Chondrocyte (in vitro differentiated cells): ENCODE measurements around the gene ASPHD2. TPM values are rescaled to one million over a fixed set of nuclear protein-coding genes. Genes with fewer than 3 reads are reported as not detected.

Experiments used
- DNase-seq: peaks from one replicate; pipeline ENCODE4 v3.0.0; 2021; ENCODE audit warnings: mixed read lengths, low spot score
- H3K27ac Mint-ChIP-seq: one replicate; pipeline ENCODE4 v1.8.0; 2021; ENCODE audit warnings: mild to moderate bottlenecking, moderate library complexity, mixed read lengths; ENCODE audit not compliant: unreplicated experiment
- H3K27me3 Mint-ChIP-seq: 2 replicates; pipeline ENCODE4 v1.8.0; 2021; ENCODE audit warnings: low read depth, mixed read lengths
- H3K36me3 Mint-ChIP-seq: 2 replicates; pipeline ENCODE4 v1.8.0; 2021; ENCODE audit warnings: low read depth, mixed read lengths
- H3K4me1 Mint-ChIP-seq: 2 replicates; pipeline ENCODE4 v1.8.0; 2021; ENCODE audit warnings: low read depth, mild to moderate bottlenecking, mixed read lengths
- H3K4me3 Mint-ChIP-seq: one replicate; pipeline ENCODE4 v1.8.0; 2021; ENCODE audit warnings: mild to moderate bottlenecking, moderate library complexity, mixed read lengths; ENCODE audit not compliant: unreplicated experiment
- H3K9me3 Mint-ChIP-seq: 2 replicates; pipeline ENCODE4 v1.8.0; 2021; ENCODE audit warnings: low read depth, mixed read lengths
- CTCF ChIP-seq: fragments of 200-600 bp; sonication (generic); IDR thresholded peaks from 2 replicates; pipeline ENCODE4 v1.5.0; 2021; ENCODE audit warnings: antibody characterized with exemption, mild to moderate bottlenecking, moderate library complexity
- total RNA-seq: library from RNA; stranded (reverse); gene quantifications from 3 replicates; pipeline ENCODE4 v1.2.1, GENCODE V29; 2021

Gene ASPHD2
- total RNA-seq, 1 donor from 2014 or later, result 6.8 TPM

DNA sequence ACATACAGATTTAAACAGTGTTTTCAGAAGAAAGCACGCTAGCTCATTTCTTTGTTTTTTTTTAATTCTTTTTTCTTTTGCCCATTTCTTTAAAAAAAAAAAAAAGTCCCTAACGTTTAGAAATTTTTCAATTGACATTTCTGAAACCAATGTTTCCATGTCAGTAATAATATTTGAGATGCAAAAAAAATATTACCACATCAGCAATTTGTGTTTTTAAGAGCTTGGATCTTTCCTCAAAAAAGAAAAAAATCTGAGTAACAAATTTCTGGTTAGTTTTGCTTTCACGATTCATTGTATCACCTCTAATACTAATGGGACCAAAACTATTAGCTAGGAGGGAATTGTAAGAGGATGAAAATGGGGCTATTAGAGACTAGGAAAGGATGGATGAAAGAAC is 39.9 kb upstream of the ASPHD2 start:
- no peaks in the 10 kb centered on the region for H3K9me3 Mint-ChIP-seq
- peaks cover 18% of the 10 kb centered on the region for H3K27me3 Mint-ChIP-seq
- no peak overlapping the region for H3K4me3 Mint-ChIP-seq
- no peak for DNase-seq
- H3K27ac Mint-ChIP-seq, result no peak overlapping the region
- no peak for TF ChIP-seq CTCF
- H3K4me1 Mint-ChIP-seq, result no peaks in the 10 kb centered on the region
- H3K36me3 Mint-ChIP-seq, result no peaks in the 10 kb centered on the region

- H3K27ac Mint-ChIP-seq, result no peak overlapping the region
- no peaks in the 10 kb centered on the region for H3K4me1 Mint-ChIP-seq
- peaks cover 15% of the 10 kb centered on the region for H3K27me3 Mint-ChIP-seq
- no peak overlapping the region for H3K4me3 Mint-ChIP-seq
- TF ChIP-seq CTCF, result no peak
- H3K9me3 Mint-ChIP-seq, result no peaks in the 10 kb centered on the region
- DNase-seq, result no peak
- no peaks in the 10 kb centered on the region for H3K36me3 Mint-ChIP-seq
These were observed 38.0 kb upstream of the ASPHD2 start for GRCh38 chr22:26391091-26391490.

DNA sequence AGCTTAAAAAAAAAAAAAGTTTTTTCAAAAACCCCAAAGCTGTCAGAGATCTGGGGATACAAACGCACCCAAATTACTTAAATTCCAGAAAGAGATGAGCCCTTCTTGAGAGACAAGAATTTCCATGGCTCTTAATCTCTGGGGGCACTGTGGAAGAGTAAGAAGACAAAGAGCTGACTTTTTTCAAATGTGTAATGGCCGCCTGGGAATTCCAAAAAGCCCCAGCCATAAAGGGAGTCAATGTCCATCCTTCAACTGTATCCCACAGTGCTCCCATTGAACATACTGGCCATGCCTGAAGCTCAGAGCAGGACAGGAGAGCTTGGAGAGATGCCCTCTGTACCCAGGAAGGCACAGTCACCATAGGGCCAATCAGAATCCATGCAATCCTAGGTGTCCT is 37.4 kb upstream of the ASPHD2 start:
- Mint-ChIP-seq H3K27ac (no peak overlapping the region), H3K27me3 (peaks cover 15% of the 10 kb centered on the region), H3K4me3 (no peak overlapping the region), H3K36me3 (no peaks in the 10 kb centered on the region), H3K9me3 (no peaks in the 10 kb centered on the region), H3K4me1 (no peaks in the 10 kb centered on the region)
- TF ChIP-seq CTCF, result no peak
- no peak for DNase-seq

DNA sequence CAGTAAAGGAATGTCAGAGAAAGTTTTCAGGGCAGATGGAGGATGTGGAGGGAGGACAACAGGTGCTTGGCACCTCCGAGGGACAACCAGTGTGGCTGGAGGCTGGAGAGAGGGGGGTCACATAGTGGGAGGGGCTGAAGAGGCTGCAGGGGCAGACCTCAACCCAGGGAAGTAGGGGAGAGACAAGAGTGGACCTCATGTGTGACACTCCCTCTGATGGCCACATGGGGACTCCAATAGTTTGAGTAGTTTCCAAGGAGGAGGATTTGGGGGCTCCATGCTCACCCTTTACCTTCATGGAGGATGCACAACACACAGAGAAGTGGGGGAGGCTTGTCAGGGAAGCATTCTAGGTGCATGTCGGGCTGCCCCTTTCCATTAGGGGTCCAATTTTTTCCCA is 35.1 kb upstream of the ASPHD2 start:
- H3K27ac Mint-ChIP-seq, result no peak overlapping the region
- no peak overlapping the region for H3K4me3 Mint-ChIP-seq
- peaks cover 16% of the 10 kb centered on the region for H3K27me3 Mint-ChIP-seq
- no peak for DNase-seq
- peaks cover 3% of the 10 kb centered on the region for H3K4me1 Mint-ChIP-seq
- no peaks in the 10 kb centered on the region for H3K36me3 Mint-ChIP-seq
- H3K9me3 Mint-ChIP-seq, result no peaks in the 10 kb centered on the region
- TF ChIP-seq CTCF, result peak; percentile 16

DNA sequence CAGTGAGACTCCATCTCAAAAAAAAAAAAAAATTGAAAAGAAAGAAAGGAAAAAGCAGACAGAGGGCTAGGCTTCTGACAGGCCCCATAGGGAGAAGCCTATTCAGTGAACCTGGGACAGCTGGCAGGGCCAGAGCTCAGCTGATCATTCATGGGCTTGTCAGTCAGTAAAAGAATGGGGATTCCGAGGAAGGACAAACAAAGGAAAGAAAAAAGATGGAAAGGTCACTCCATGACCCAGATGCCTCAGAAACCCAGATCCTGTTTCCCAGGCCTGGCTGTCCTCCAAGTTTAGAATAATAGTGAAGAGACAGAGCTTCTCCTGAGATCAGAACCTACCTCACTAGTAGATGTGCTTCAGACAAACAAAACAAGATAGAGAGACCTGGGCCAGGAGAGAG is 34.3 kb upstream of the ASPHD2 start:
- Mint-ChIP-seq H3K9me3 (no peaks in the 10 kb centered on the region), H3K4me3 (no peak overlapping the region), H3K4me1 (peaks cover 5% of the 10 kb centered on the region), H3K36me3 (no peaks in the 10 kb centered on the region), H3K27me3 (peaks cover 16% of the 10 kb centered on the region), H3K27ac (no peak overlapping the region)
- TF ChIP-seq CTCF, result no peak
- DNase-seq, result no peak
